Renal pelvis (tissue), 4 donors: Measurements from ENCODE around the gene CX3CL1. TPM values are rescaled to one million over a fixed set of nuclear protein-coding genes. Genes with fewer than 3 reads are reported as not detected.
"Not testable (repeated sequence)": the region's sequence is repeated elsewhere in the genome, so short reads cannot be mapped to it uniquely, and the experiment has no call there.

Source experiments
- DNase-seq: peaks from one replicate; pipeline ENCODE4 v3.0.0-alpha.2; 2013
- polyA plus RNA-seq, 3 donors: library from polyadenylated mRNA; unstranded; fragments of 120-200 nt; gene quantifications; one replicate each; pipeline ENCODE4 v1.2.1, GENCODE V29; 2013; ENCODE audit not compliant: insufficient read length in 3 of 3

The CX3CL1 gene
- polyA plus RNA-seq, 3 donors, result 30.3 to 33.2 (median 32.3) TPM

- DNase-seq, result no peak
Measured at GRCh38 chr16:57380671-57381462, 8.6 kb downstream of the CX3CL1 start.

GRCh38 chr16:57381791-57382534 is 9.7 kb downstream of the CX3CL1 start:
- no peak for DNase-seq

- no peak for DNase-seq
Measured at GRCh38 chr16:57382535-57383275, 10.4 kb downstream of the CX3CL1 start.

GRCh38 chr16:57383276-57384247 is 11.3 kb downstream of the CX3CL1 start:
- DNase-seq, result no peak

- DNase-seq, result no peak
Measured at GRCh38 chr16:57384248-57385070, 12.2 kb downstream of the CX3CL1 start.

GRCh38 chr16:57385083-57385482 is 12.8 kb downstream of the CX3CL1 start:
- no peak for DNase-seq

- no peak for DNase-seq
Measured at GRCh38 chr16:57386381-57386951, 14.2 kb downstream of the CX3CL1 start.

- DNase-seq, result no peak
Measured at GRCh38 chr16:57387598-57388354, 15.5 kb downstream of the CX3CL1 start.

GRCh38 chr16:57388359-57389086 is 16.2 kb downstream of the CX3CL1 start:
- no peak for DNase-seq

- DNase-seq, result no peak
Measured at GRCh38 chr16:57389087-57389468, 16.8 kb downstream of the CX3CL1 start.

- DNase-seq, result peak; percentile 65
Measured at GRCh38 chr16:57390636-57391295, 18.5 kb downstream of the CX3CL1 start.

GRCh38 chr16:57391300-57391699 is 19.0 kb downstream of the CX3CL1 start:
- DNase-seq, result no peak

GRCh38 chr16:57391708-57392107 is 19.4 kb downstream of the CX3CL1 start:
- DNase-seq, result no peak

- no peak for DNase-seq
Measured at GRCh38 chr16:57392694-57393093, 20.4 kb downstream of the CX3CL1 start.

GRCh38 chr16:57394444-57394843 is 22.2 kb downstream of the CX3CL1 start:
- DNase-seq, result no peak

GRCh38 chr16:57395026-57395425 is 22.7 kb downstream of the CX3CL1 start:
- DNase-seq, result no peak

- DNase-seq, result no peak
Measured at GRCh38 chr16:57396786-57397185, 24.5 kb downstream of the CX3CL1 start.

- DNase-seq, result not testable (repeated sequence)
Measured at GRCh38 chr16:57397493-57397892, 25.2 kb downstream of the CX3CL1 start.
